GM12873 (cell line): Measurements from ENCODE around the gene MOSMO.

Experiments used
- TF ChIP-seq, protein P1 (sequence below): IDR thresholded peaks from 2 replicates; pipeline ENCODE4 v1.5.1; 2012; ENCODE audit warnings: low read depth, mild to moderate bottlenecking, moderate library complexity, low read length, control low read depth; ENCODE audit not compliant: insufficient read depth; ENCODE audit errors: missing control alignments

MOSMO gene

DNA sequence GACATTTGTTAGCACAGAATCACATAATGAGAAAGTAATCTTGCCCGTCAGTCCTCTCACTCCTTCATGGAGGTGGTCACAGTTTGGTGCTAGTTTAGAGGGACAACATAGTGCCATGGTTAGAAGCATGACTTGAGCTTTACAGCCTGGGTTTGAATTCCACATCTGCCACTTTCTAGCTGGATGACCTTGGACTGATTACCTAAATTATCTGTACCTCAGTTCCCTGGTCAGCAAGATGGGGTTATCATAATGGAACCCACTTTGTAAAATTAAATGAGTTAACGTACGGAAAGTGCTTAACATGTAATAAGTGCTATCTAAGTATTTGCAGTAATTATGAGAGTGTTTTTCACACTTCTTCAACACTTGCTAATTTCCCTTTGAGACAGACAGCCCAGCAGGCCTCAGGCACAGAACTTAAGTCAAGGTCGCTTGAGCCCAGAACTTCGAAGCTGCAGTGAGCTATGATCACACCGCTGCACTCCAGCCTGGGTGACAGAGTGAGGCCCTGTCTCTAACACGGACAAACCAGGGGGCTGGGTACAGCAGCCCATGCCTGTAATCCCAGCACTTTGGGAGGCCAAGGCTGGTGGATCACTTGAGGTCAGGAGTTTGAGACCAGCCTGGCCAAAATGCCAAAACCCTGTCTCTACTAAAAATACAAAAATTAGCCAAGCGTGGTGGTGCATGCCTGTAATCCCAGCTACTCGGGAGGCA is 91.5 kb downstream of the MOSMO start:
- TF ChIP-seq, protein P1, sequence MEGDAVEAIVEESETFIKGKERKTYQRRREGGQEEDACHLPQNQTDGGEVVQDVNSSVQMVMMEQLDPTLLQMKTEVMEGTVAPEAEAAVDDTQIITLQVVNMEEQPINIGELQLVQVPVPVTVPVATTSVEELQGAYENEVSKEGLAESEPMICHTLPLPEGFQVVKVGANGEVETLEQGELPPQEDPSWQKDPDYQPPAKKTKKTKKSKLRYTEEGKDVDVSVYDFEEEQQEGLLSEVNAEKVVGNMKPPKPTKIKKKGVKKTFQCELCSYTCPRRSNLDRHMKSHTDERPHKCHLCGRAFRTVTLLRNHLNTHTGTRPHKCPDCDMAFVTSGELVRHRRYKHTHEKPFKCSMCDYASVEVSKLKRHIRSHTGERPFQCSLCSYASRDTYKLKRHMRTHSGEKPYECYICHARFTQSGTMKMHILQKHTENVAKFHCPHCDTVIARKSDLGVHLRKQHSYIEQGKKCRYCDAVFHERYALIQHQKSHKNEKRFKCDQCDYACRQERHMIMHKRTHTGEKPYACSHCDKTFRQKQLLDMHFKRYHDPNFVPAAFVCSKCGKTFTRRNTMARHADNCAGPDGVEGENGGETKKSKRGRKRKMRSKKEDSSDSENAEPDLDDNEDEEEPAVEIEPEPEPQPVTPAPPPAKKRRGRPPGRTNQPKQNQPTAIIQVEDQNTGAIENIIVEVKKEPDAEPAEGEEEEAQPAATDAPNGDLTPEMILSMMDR: no peak

DNA sequence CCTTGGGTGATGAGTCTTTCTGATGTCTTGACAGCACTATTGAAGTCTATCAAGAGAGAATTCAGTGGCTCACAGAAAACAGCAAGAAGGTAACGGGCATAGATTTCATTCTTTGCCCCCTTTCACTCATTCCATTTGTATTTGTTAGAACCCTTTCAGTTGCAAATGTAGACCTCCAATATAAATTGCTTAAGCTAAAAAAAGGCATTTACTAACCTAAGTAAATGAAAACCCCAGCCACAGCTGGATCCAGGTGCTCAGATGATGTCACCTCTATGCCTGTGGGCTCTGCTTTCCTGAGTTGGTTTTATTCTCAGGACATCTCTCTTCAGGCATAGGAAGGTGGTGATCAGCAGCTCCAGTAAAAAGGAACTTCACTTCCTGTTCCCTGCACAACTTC is 95.5 kb downstream of the MOSMO start:
- TF ChIP-seq, protein P1: no peak

DNA sequence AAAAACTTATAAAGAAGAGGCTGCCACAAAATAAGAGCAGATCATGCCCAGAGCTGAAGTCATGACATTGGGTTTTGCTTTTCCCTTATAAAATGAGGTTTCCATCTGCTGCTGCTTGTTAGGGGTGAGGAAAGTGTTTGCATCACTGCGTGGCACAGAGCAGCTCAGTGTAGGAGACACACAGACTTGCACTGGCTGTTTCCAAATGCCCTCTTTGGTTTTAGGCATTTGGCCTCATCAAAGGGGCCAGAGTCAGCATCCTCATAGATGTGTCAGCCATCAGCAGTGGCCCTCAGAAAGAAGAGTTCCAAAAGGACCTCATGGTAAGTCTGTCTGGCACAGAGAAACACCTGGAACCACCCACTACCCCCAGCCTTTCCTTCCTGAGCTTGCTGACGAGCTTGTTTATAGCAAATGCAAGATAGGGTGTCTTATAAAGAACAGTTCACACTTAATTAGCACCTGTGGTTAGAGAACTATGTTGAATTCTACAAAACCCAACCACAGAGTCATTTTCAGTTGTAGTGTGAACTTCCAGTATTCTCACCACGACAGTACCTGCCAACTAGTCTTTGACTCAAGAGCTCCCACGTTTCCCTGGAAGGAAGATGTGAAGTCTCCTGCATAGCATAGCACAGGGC is 101.5 kb downstream of the MOSMO start:
- TF ChIP-seq, protein P1: no peak

DNA sequence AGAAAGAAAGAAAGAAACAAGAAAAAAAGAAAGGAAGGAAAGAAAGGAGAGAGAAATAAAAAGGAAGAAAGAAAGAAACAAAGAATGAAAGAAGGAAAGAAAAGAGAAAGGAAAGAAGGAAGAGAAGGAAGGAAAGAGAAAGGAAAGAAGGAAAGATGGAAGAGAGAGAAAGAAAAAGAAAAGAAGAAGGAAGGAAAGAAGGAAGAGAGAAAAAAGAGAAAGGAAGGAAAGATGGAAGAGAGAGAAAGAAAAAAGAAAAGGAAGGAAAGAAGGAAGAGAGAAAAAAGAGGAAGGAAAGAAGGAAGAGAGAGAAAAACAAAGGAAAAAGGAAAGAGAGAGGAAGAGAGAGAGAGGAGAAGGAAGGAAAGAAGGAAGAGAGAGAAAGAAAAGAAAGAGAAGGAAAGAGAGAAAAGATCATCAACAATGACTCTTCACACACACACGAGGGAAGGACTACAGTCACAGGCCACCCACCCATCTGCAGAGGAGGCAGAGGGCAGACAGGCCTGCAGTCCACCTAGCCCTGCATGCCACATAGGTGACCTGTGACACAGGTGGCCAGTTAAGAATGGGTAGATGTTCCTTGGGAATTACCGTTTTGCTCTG is 108.3 kb downstream of the MOSMO start:
- TF ChIP-seq, protein P1: no peak

DNA sequence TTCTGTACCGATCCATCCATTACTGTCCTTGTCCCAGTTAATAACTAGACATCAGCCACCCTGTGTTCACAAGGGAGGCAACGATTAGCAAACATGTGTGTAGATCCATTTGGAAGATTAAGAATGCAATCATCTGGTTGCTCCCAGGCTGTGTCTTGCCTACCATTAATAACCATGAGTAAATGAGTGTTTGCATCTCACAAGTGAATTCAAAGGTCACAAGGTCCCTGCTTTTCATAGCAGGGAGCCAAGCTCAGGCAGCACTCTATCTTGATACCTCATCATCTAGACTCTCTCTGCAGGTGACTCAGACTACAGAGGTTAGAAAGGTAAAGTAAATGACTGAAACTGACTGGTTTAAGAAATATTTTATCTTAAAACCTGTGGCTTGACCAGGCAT is 109.7 kb downstream of the MOSMO start:
- TF ChIP-seq, protein P1: no peak

DNA sequence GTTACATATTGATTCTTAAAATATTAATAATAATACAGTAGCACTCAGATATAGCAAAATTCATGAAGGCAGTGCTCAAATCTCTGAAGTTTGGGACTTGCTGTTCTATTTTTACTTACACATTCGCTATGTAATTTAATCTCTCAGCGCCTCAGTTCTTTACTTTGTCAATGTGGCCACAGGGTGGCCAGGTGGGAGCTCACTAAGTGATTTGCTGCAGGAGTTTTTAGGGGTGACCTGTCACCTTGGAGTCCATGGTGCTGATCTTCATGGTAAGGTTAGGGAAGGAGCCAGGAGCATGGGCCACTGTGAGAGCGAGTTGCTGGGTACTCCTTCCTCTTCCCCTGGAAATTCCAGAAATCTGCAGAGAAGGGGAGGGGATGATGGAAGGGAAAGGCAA is 112.5 kb downstream of the MOSMO start:
- TF ChIP-seq, protein P1: no peak

DNA sequence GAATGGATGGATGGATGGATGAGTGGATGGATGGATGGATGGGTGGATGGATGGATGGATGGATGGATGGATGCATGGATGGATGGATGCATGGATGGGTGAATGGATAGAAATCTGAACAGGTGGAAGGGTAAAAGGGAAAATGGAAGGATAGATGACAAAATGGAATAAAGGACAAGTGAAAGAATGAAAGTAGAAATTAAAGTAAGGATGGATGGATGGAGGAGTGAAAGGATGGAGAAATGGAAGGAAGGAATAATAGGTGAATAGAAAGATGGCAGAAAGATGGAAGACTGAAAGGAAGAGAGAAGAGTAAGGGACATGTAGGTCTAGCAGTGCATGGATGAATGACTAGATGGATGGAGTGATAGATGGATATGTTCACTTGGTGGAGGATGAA is 114.3 kb downstream of the MOSMO start:
- TF ChIP-seq, protein P1: no peak
